Stimulated activated CD4-positive, alpha-beta T cell treated with anti-CD3 and anti-CD28 coated beads, Interleukin-2, amount 100 ng/mL, for 48 hours (primary cell): ENCODE measurements around the gene CCL20.

ENCODE experiments used
- DNase-seq, 2 donors: peaks; one replicate each; pipeline ENCODE4 v3.0.0-alpha.2; 2020

Gene CCL20

GRCh38 chr2:227804975-227805374 is 8.7 kb upstream of the CCL20 start:
- no peak for DNase-seq

GRCh38 chr2:227805578-227805977 is 8.1 kb upstream of the CCL20 start:
- no peak for DNase-seq

GRCh38 chr2:227808936-227809335 is 4.7 kb upstream of the CCL20 start:
- DNase-seq, result no peak

GRCh38 chr2:227812001-227812400 is 1.6 kb upstream of the CCL20 start:
- DNase-seq, result no peak

DNA sequence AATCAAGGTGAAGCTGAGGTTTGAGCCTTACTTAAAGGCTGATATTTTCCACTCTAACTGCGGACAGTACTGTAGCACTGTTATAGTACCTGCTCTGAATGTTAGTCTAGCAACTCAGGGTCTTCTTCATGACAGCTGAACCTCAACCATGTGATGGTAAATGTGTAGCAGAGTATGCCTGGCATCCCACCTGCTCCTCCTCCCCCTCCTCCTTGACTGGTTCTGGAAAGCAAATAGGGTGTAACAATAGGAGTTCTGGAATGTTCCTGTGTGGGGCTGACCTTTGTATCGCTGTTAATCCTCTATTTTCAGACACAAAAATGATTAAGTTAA is 447 bp upstream of the CCL20 start:
- no peak for DNase-seq

DNA sequence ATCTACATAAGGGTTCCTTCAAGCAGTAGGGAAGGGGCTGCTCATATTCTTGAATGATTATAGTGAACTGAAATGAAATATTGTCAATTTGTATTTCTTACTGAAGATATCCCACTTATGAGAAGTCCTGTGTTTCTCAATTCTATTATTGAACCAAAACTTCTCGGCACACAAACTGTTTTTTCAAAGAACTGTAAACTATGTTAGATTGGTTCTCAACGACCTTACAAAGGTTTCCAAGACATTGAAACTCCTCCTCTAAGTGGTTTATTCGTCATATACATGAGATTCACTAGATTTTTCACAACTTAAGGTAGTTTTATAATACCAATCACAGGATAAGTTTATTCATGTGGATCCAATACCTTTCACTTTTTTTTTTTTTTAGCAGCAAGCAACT is 1.4 kb downstream of the CCL20 start:
- no peak for DNase-seq

GRCh38 chr2:227816507-227817294 is 3.1 kb downstream of the CCL20 start:
- no peak for DNase-seq

GRCh38 chr2:227817336-227817735 is 3.7 kb downstream of the CCL20 start:
- DNase-seq, result no peak

GRCh38 chr2:227817850-227818674 is 4.4 kb downstream of the CCL20 start:
- DNase-seq, result peak; percentile 74

- DNase-seq, result no peak
Measured at GRCh38 chr2:227818675-227819397, 5.2 kb downstream of the CCL20 start.

GRCh38 chr2:227819398-227819697 is 5.7 kb downstream of the CCL20 start:
- no peak for DNase-seq

DNA sequence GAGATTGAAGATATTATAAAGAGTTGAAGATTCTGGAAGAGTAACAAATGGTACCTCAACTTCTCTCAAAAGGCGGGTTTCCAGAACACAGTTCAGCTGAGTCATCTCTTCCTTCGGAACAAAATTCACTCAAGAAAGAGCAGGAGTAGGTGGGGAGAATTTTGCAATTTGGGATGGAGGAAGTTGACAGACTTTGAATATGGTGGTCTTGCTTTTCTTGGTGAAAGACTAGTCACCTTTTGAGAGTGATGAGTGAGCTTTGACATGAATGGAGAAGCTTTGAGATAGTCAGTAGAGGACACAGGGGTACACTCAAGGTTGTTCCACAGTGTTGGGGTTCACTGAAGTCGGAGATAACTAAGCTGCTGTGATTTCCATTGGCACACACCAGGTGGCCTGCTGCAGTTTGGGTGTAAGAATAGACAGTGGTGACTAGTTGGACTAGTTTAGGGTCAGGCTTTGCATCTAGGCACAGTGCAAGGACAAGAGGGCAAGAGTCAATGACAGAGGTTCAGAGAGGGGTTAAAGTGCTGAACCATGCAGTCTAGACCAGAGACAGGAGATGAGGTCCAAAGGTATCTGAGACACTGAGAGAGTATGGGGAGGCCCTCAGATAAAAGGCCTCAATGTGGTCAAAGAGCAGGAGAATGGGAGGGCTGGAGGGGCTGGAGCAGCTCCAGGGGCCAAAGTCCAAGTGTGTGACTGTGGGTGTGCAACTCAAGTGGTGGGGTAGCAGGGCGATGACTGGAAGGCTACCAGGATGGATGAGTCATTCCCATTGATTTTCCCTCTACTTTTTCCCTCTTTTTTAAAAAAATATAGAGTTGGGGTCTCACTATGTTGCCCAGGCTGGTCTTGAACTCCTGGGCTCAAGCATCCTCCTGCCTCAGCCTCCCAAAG is 7.7 kb downstream of the CCL20 start:
- DNase-seq, result no peak

DNA sequence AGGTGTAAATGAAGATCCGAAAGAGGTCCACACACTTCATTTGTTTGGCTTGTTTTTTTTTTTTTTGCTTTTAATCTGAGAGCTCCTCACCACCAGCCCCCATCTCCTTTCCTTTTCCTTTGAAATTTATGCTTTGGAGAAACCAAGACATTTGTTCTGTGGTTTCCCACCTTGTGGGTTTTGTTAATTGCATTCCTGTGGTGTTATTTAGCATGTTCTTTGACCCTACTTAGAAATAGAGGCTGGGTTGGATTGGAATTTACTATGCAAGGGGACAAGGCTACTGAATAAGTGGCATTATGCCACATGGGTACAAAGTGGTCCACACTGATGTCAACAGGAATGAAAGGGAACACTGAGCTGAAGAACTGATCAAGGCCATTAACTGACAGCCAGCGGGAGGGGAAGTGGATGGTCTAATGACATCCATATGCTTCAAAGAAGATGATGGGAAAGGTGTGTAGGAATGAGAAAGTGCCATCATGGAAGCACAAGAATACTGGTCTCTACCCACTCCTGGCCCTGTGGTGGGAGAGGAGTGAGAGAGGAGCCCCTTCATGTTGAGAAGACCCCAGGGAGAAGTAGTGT is 8.9 kb downstream of the CCL20 start:
- no peak for DNase-seq

DNA sequence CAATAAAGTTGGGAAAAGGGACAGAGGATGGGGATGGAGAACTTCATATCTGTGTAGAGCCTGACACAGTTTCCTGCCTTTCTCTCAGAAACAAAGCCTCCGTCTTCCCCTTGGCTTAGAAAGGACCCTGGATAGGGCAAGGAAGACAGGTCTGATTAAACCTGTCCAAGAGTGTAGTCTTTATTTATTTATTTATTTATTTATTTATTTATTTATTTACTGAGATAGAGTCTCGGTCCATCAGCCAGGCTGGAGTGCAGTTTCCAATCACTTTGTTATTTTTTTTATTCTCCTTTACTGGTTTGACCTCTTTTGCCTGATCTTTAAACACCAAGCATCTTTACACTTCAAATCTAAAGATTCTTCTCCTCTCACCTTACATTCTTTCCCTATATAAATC is 10.3 kb downstream of the CCL20 start:
- no peak for DNase-seq

GRCh38 chr2:227824711-227825110 is 11.1 kb downstream of the CCL20 start:
- no peak for DNase-seq

DNA sequence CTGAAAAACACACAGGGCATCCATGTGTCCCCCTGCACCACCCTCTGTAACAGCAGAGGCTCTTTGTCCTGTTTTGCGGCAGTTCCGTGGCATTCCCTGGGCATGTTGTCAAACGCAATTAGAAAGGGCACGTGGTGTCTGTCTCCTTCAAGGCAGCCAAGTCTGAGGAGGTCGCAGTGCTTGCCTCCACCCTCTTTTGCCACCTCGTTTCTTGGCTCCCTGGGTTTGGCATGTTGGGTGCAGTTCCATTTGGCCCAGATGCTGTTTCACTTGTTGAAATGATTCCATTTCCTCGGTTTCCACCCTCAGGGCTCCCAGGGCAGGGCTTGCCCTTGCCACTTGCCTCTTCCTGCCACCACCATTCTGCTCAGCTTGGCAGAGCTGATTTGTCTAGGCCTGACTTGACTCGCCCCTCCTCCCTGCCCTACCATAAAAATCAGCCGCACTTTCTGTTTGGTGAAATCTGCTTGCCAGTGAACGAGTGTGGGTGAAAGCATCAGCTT is 12.4 kb downstream of the CCL20 start:
- no peak for DNase-seq

GRCh38 chr2:227826563-227826962 is 12.9 kb downstream of the CCL20 start:
- no peak for DNase-seq

- no peak for DNase-seq
Measured at GRCh38 chr2:227827143-227827542, 13.5 kb downstream of the CCL20 start.

GRCh38 chr2:227828477-227828912 is 14.9 kb downstream of the CCL20 start:
- no peak for DNase-seq

DNA sequence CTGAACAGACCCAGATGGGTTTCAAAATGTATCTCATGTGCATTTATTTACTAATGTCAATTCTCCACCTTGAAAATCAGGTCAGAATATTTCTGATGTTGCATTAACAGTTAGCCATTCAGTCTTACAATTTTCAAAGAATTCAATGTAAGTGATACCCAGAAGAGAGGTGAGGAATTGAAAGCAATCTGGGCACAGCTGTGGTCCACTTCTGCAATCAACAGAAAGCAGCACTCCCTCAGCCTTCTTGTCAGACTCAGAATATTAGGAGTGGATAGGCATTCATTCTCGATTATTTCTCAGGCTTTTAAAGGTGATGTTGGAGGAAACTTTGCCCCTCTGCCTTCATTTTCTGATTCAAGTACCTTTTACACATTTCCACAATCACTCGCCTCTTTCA is 15.7 kb downstream of the CCL20 start:
- DNase-seq, result no peak

DNA sequence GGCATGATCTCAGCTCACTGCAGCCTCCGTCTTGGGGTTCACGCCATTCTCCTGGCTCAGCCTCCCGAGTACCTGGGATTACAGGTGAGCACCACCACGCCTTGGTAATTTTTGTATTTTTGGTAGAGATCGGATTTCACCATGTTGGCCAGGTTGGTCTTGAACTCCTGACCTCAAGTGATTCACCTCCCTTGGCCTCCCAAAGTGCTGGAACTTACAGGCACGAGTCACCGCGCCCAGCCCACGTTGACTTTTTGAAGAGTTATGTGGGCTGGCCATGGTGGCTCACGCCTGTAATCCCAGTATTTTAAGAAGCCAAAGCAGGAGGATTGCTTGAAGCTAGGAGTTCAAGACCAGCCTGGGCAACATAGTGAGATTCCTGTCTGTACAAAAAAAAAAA is 20.8 kb downstream of the CCL20 start:
- no peak for DNase-seq
